ENCODE data around the gene ABCG2.
A peak's percentile ranks its signal among the peaks of the same experiment; 100 is the strongest.
"Not testable (repeated sequence)": the region's sequence is repeated elsewhere in the genome, so short reads cannot be mapped to it uniquely, and the experiment has no call there.

Gene ABCG2

GRCh38 chr4:88110826-88111225, 47.6 kb downstream of the ABCG2 start:
- POLR2A ChIA-PET, result no interaction called here
- CTCF ChIA-PET, result interaction anchor here (0.6 kb wide), 1 partner anchor 272 kb away, joined by 3 read pairs; no protein-coding TSS in a partner anchor
- TF ChIP-seq NFRKB (IDR thresholded peaks at IDR 0.05), result no peak
- no peak for TF ChIP-seq SUZ12 (IDR thresholded peaks at IDR 0.05)
- no peak for TF ChIP-seq CTBP1 (IDR thresholded peaks at IDR 0.05; ENCODE audit: borderline replicate concordance)
- no peak for TF ChIP-seq L3MBTL2 (conservative IDR thresholded peaks at IDR 0.05)
- no peak for TF ChIP-seq HDGF (IDR thresholded peaks at IDR 0.05; ENCODE audit: borderline replicate concordance)
- TF ChIP-seq LEF1 (IDR thresholded peaks at IDR 0.05; ENCODE audit: borderline replicate concordance), result no peak
- no peak for TF ChIP-seq FOXK2 (IDR thresholded peaks at IDR 0.05)
- no peak for TF ChIP-seq ZNF384 (IDR thresholded peaks at IDR 0.05)
- no peak for TF ChIP-seq FOXA1 (IDR thresholded peaks at IDR 0.05)
- TF ChIP-seq SP1 (IDR thresholded peaks at IDR 0.05), result no peak
- TF ChIP-seq ELF4 (IDR thresholded peaks at IDR 0.05), result no peak
- TF ChIP-seq TARDBP (IDR thresholded peaks at IDR 0.05), result no peak
- TF ChIP-seq BHLHE40 (IDR thresholded peaks at IDR 0.05; ENCODE audit: borderline replicate concordance), result no peak
- DNase-seq (ENCODE audit: extremely low spot score), result no peak

GRCh38 chr4:88109123-88109881, 49.1 kb downstream of the ABCG2 start:
- ChIA-PET CTCF (interaction anchor here (0.7 to 0.8 kb wide), 2 partner anchors 34 to 261 kb away, joined by 3 read pairs; no protein-coding TSS in a partner anchor), POLR2A (no interaction called here)
- TF ChIP-seq PKNOX1 (IDR thresholded peaks at IDR 0.05) (peak; percentile 68; the same call in 1 of the 2 replicates), CTBP1 (IDR thresholded peaks at IDR 0.05; ENCODE audit: borderline replicate concordance) (0 out of 2 replicates have a peak, but pooled peaks have one; percentile 11), HDGF (IDR thresholded peaks at IDR 0.05; ENCODE audit: borderline replicate concordance) (no peak)
- peak; percentile 22 for DNase-seq (ENCODE audit: extremely low spot score)

GRCh38 chr4:88108747-88109122, 49.7 kb downstream of the ABCG2 start:
- TF ChIP-seq LEF1 (IDR thresholded peaks at IDR 0.05; ENCODE audit: borderline replicate concordance) (no peak), SUZ12 (IDR thresholded peaks at IDR 0.05) (no peak), FOXA1 (IDR thresholded peaks at IDR 0.05) (no peak)
- no peak for DNase-seq (ENCODE audit: extremely low spot score)
- ChIA-PET POLR2A (no interaction called here), CTCF (interaction anchor here (0.6 kb wide), 1 partner anchor 678 kb away, joined by 4 read pairs; no protein-coding TSS in a partner anchor)

GRCh38 chr4:88108108-88108465, 50.4 kb downstream of the ABCG2 start:
- POLR2A ChIA-PET; DNase-seq (ENCODE audit: extremely low spot score): not testable (repeated sequence)
- CTCF ChIA-PET, result interaction anchor here (0.6 kb wide), 2 partner anchors 53 to 678 kb away, joined by 4 to 8 read pairs; no protein-coding TSS in a partner anchor

GRCh38 chr4:88107406-88108107, 50.9 kb downstream of the ABCG2 start:
- POLR2A ChIA-PET, result interaction anchor here (1.0 kb wide), 1 partner anchor 10 kb away, joined by 3 read pairs; no protein-coding TSS in a partner anchor
- no peak for DNase-seq (ENCODE audit: extremely low spot score)
- CTCF ChIA-PET, result interaction anchor here (0.6 kb wide), 1 partner anchor 52 kb away, joined by 8 read pairs; no protein-coding TSS in a partner anchor
- TF ChIP-seq ELF4 (IDR thresholded peaks at IDR 0.05), result no peak
- TF ChIP-seq FOXK2 (IDR thresholded peaks at IDR 0.05), result no peak
- no peak for TF ChIP-seq BHLHE40 (IDR thresholded peaks at IDR 0.05; ENCODE audit: borderline replicate concordance)
- no peak for TF ChIP-seq LEF1 (IDR thresholded peaks at IDR 0.05; ENCODE audit: borderline replicate concordance)
- no peak for TF ChIP-seq L3MBTL2 (conservative IDR thresholded peaks at IDR 0.05)
- TF ChIP-seq SUZ12 (IDR thresholded peaks at IDR 0.05), result no peak
- no peak for TF ChIP-seq CTBP1 (IDR thresholded peaks at IDR 0.05; ENCODE audit: borderline replicate concordance)
- TF ChIP-seq FOXA1 (IDR thresholded peaks at IDR 0.05), result no peak
- TF ChIP-seq ZNF384 (IDR thresholded peaks at IDR 0.05), result no peak

GRCh38 chr4:88106205-88106604, 52.2 kb downstream of the ABCG2 start:
- TF ChIP-seq BHLHE40 (IDR thresholded peaks at IDR 0.05; ENCODE audit: borderline replicate concordance), result no peak

GRCh38 chr4:88104902-88105610, 53.4 kb downstream of the ABCG2 start:
- POLR2A ChIA-PET, result no interaction called here
- TF ChIP-seq CTBP1 (IDR thresholded peaks at IDR 0.05; ENCODE audit: borderline replicate concordance), result 0 out of 2 replicates have a peak, but pooled peaks have one; percentile 42
- no peak for TF ChIP-seq SP1 (IDR thresholded peaks at IDR 0.05)
- peak; percentile 86 for TF ChIP-seq PKNOX1 (IDR thresholded peaks at IDR 0.05)
- CTCF ChIA-PET, result no interaction called here
- peak; percentile 45 for DNase-seq (ENCODE audit: extremely low spot score)

More at GRCh38 chr4:88106205-88106604, 52.2 kb downstream of the ABCG2 start:
- CTCF ChIA-PET, result no interaction called here
- no peak for DNase-seq (ENCODE audit: extremely low spot score)
- POLR2A ChIA-PET, result no interaction called here

Measured in HEK293T (cell line).